ENCODE data around the gene DNAJB6.

DNA sequence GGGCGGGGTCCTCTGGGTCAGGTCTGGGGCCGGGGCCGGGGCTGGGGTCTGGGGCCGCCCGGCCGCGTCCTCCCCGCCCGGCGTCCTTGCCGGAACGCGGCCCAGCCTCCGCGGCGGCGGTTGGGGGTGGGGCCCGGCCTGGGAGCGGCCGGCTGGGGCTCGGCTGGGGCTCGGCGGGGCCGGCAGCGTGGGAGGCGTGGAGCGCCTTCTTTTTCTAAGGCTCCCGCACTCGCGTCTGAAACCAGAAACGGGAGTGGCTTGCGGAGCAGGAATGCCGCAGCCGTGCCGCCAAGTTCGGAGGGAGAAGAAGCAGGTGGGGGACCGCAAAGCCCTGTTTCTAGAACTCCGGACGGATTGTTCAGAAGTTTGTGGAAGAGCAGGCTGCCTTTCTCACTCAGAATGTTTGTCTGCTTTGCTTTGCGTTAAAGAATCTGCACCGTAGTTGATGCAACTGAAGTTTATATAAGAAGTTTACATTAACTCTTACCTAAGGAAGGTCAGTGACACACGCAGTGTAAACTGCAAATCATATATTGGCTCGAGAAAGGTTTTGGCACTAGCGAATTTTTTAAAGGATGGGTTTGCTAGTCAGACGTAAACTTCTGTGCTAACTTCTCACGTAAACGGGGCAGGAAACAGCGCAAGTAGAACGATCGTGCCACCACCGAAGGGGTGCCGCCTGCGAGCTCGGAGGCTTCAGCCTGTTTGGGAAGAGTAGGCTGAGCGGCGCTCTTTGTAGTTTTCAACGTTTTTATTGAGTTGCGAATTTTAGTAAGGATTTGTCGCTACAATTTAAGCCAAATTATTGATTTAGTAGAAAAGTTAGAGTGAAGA, 729 bp downstream of the DNAJB6 start:
- TF ChIP-seq POLR2A (IDR thresholded peaks at IDR 0.05): peak; percentile 26
- TF ChIP-seq, protein P1, sequence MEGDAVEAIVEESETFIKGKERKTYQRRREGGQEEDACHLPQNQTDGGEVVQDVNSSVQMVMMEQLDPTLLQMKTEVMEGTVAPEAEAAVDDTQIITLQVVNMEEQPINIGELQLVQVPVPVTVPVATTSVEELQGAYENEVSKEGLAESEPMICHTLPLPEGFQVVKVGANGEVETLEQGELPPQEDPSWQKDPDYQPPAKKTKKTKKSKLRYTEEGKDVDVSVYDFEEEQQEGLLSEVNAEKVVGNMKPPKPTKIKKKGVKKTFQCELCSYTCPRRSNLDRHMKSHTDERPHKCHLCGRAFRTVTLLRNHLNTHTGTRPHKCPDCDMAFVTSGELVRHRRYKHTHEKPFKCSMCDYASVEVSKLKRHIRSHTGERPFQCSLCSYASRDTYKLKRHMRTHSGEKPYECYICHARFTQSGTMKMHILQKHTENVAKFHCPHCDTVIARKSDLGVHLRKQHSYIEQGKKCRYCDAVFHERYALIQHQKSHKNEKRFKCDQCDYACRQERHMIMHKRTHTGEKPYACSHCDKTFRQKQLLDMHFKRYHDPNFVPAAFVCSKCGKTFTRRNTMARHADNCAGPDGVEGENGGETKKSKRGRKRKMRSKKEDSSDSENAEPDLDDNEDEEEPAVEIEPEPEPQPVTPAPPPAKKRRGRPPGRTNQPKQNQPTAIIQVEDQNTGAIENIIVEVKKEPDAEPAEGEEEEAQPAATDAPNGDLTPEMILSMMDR (IDR thresholded peaks at IDR 0.05): no peak
